ENCODE data around the gene PRADC1. TPM values are rescaled to one million over a fixed set of nuclear protein-coding genes. Genes with fewer than 3 reads are reported as not detected.
A peak's percentile ranks its signal among the peaks of the same experiment; 100 is the strongest.

Gene PRADC1
- total and polyA plus RNA-seq, 9 of the 15 experiments (the other 6 are each of a cell fraction or from before 2014, with no cell fraction given): 7.3 to 47.4 (median 34.2) TPM

GRCh38 chr2:73268830-73269685, 36.0 kb upstream of the PRADC1 start:
- DNase-seq (ENCODE audit: extremely low read depth in 1 of 4, low spot score in 3 of 4): no peak
- H3K4me2 ChIP-seq (ENCODE audit: insufficient read depth, low read length): no peak overlapping the region
- in situ Hi-C loops (cut with MboI) (no loop called here), intact Hi-C loops (cut with micrococcal nuclease) (no loop called here)
- H4K20me1 ChIP-seq (replicated peaks; ENCODE audit: control insufficient read depth, insufficient read depth, low read length): peaks cover 5% of the 10 kb centered on the region; the same call in 1 of the 2 replicates
- no peak overlapping the region for H2AFZ ChIP-seq (ENCODE audit: low read depth, low read length)
- H3K4me3 ChIP-seq: no peak overlapping the region
- TF ChIP-seq POLR2G (IDR thresholded peaks at IDR 0.05; ENCODE audit: low read depth, low read length) (peak; percentile 20; the same call in 1 of the 2 replicates), FOSL1 (tag; conservative IDR thresholded peaks at IDR 0.05) (no peak), ZBTB33 (CRISPR knock-in tag; IDR thresholded peaks at IDR 0.05) (0 out of 2 replicates have a peak, but pooled peaks have one; percentile 20)
- ATAC-seq: no peak
- peaks cover 6% of the 10 kb centered on the region; the same call in 1 of the 3 replicates for H3K36me3 ChIP-seq (ENCODE audit: control insufficient read depth, insufficient read depth, low read length)
- H3K9me1 ChIP-seq (ENCODE audit: control insufficient read depth, insufficient read depth, low read length): no peaks in the 10 kb centered on the region
- no peak overlapping the region for H3K27ac ChIP-seq (ENCODE audit: extremely low read depth, low read depth, low read length)
- H3K9me3 ChIP-seq (replicated peaks; ENCODE audit: control insufficient read depth, insufficient read depth, low read depth, low read length): no peaks in the 10 kb centered on the region
- H3K27me3 ChIP-seq (ENCODE audit: control insufficient read depth in 2 of 2, insufficient read depth in 2 of 2, low read length in 2 of 2): peaks cover 0 to 12% of the 10 kb centered on the region in 2 experiments; a peak in 1 of 5 replicates
- FAIRE-seq: no peak
- H3K4me1 ChIP-seq (replicated peaks in 1 of 2; ENCODE audit: control insufficient read depth in 2 of 2, insufficient read depth in 2 of 2, low read length in 2 of 2): peaks cover 0 to 2% of the 10 kb centered on the region in 2 experiments; a peak in 2 of 5 replicates
- 86% methylated on average over 26 of the region's 113 CpGs for WGBS (ENCODE audit: insufficient coverage, low coverage, missing lambda C conversion rate)
- H3K9ac ChIP-seq (ENCODE audit: insufficient read depth in 1 of 2, low read depth in 2 of 2, low read length in 2 of 2): no peak overlapping the region
- BruUV-seq (replicated peaks): no TSS peak
- CTCF ChIA-PET (ENCODE audit: low intra/inter-chr PET ratio): no interaction called here
- POLR2A ChIA-PET: interaction anchor here (1.7 kb wide), 1 partner anchor 12 kb away, joined by 9 read pairs; no protein-coding TSS in a partner anchor
- H3K79me2 ChIP-seq (ENCODE audit: control insufficient read depth, insufficient read depth, low read length): no peaks in the 10 kb centered on the region

Measured in K562 (cell line).